Breast epithelium (tissue), 4 donors: ENCODE data around the gene MASP1. TPM values are rescaled to one million over a fixed set of nuclear protein-coding genes. Genes with fewer than 3 reads are reported as not detected.
A peak's percentile ranks its signal among the peaks of the same experiment; 100 is the strongest.

ENCODE experiments used
- DNase-seq, 2 donors: peaks; one replicate each; pipeline ENCODE4 v3.0.0-alpha.2; 2019; ENCODE audit warnings: low spot score in 2 of 2
- H3K27ac ChIP-seq, 2 donors: fragments of 200-600 bp; sonication (generic) in 1 of 2; one replicate each; pipeline ENCODE4 v1.5.1; 2016 to 2019; ENCODE audit warnings: mild to moderate bottlenecking in 1 of 2
- H3K27me3 ChIP-seq, 2 donors: fragments of 200-600 bp; sonication (generic) in 1 of 2; one replicate each; pipeline versions ENCODE4 v1.5.1 to v1.6.0; 2017 to 2019; ENCODE audit warnings: control low read depth in 1 of 2, mild to moderate bottlenecking in 1 of 2
- H3K36me3 ChIP-seq: fragments of 200-600 bp; one replicate; pipeline ENCODE4 v1.5.1; 2019
- H3K4me1 ChIP-seq, 2 donors: fragments of 200-600 bp; sonication (generic); one replicate each; pipeline ENCODE4 v1.5.1; 2016 to 2019; ENCODE audit warnings: control low read depth in 1 of 2
- H3K4me3 ChIP-seq, 3 donors: fragments of 200-600 bp; sonication (generic); 1 replicate in 2 of 3; 2 replicates in 1 of 3; pipeline ENCODE4 v1.5.1; 2016 to 2019; ENCODE audit warnings: mild to moderate bottlenecking in 3 of 3, moderate library complexity in 2 of 3
- H3K9me3 ChIP-seq, 2 donors: fragments of 200-600 bp; sonication (generic) in 1 of 2; one replicate each; pipeline ENCODE4 v1.5.1; 2016 to 2019; ENCODE audit warnings: control low read depth in 1 of 2
- POLR2A ChIP-seq: fragments of 450-650 bp; IDR thresholded peaks from one replicate; pipeline ENCODE4 v1.6.1; 2016; ENCODE audit warnings: antibody characterized with exemption, mild to moderate bottlenecking, moderate library complexity
- POLR2AphosphoS5 ChIP-seq, 3 donors: sonication (generic); formaldehyde crosslinking; IDR thresholded peaks; one replicate each; pipeline ENCODE4 v1.6.1; 2017; ENCODE audit warnings: antibody characterized with exemption in 3 of 3
- intact Hi-C: fragments of 100-400 bp; cut with DNase I; formaldehyde crosslinking; loops from one replicate; pipeline ENCODE4 v1.15.1; 2023; ENCODE audit warnings: low total_unique reads
- total RNA-seq, 3 donors: library from RNA; depleted of rRNA; stranded (reverse); fragments of >200 nt; gene quantifications; one replicate each; pipeline ENCODE4 v1.1.0, GENCODE V29; 2016
- TF ChIP-seq, protein P1 (sequence below), 3 donors: fragments of 450-650 bp; IDR thresholded peaks; one replicate each; pipeline ENCODE4 v1.5.1; 2016 to 2017; ENCODE audit warnings: antibody characterized with exemption in 3 of 3, mild to moderate bottlenecking in 3 of 3, moderate library complexity in 3 of 3

The MASP1 gene
- total RNA-seq, 3 donors from 2014 or later = 0.33 to 11.5 (median 1.3) TPM

- Histone ChIP-seq H3K36me3 (no peaks in the 10 kb centered on the region), H3K9me3 (no peaks in the 10 kb centered on the region), H3K4me3 (peak overlapping the region; percentile 15 to 56 (median 33)), H3K27me3 (peaks cover 0 to 4% of the 10 kb centered on the region in 2 donors), H3K4me1 (no peaks in the 10 kb centered on the region), H3K27ac (peak overlapping the region in 1 of 2 donors; percentile 9)
- DNase-seq = peak in 1 of 2 donors; percentile 28
- intact Hi-C loops = loop anchor here (10.0 kb wide), 1 partner anchor 366 kb away; no protein-coding TSS in a partner anchor
- TF ChIP-seq, protein P1, sequence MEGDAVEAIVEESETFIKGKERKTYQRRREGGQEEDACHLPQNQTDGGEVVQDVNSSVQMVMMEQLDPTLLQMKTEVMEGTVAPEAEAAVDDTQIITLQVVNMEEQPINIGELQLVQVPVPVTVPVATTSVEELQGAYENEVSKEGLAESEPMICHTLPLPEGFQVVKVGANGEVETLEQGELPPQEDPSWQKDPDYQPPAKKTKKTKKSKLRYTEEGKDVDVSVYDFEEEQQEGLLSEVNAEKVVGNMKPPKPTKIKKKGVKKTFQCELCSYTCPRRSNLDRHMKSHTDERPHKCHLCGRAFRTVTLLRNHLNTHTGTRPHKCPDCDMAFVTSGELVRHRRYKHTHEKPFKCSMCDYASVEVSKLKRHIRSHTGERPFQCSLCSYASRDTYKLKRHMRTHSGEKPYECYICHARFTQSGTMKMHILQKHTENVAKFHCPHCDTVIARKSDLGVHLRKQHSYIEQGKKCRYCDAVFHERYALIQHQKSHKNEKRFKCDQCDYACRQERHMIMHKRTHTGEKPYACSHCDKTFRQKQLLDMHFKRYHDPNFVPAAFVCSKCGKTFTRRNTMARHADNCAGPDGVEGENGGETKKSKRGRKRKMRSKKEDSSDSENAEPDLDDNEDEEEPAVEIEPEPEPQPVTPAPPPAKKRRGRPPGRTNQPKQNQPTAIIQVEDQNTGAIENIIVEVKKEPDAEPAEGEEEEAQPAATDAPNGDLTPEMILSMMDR (IDR thresholded peaks at IDR 0.05) = peak; percentile 85 to 87 (median 85)
- TF ChIP-seq POLR2AphosphoS5 (IDR thresholded peaks at IDR 0.05) = no peak
- TF ChIP-seq POLR2A = no peak
Measured at GRCh38 chr3:187318819-187319616, 27.5 kb upstream of the MASP1 start.

DNA sequence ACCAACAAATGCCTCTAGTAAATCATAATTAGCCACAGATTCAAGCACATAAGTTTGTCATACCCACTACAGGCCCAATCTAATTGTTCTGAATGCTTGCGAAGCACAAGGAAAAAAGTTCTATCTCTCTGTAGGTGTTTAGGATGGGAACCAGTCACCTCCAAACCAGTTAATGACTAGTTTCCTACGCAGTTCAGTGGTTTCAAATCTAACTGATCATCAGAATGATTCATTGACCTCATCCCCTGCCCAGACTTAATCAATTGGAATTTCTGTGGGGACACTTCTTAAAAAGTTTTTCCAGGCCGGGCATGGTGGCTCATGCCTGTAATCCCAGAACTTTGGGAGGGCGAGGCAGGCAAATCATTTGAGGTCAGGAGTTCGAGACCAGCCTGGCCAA is 24.3 kb upstream of the MASP1 start:
- intact Hi-C loops = loop anchor here (10.0 kb wide), 1 partner anchor 369 kb away; no protein-coding TSS in a partner anchor
- no peak overlapping the region for H3K27ac ChIP-seq
- no peak overlapping the region for H3K4me3 ChIP-seq
- no peaks in the 10 kb centered on the region for H3K36me3 ChIP-seq
- DNase-seq = no peak
- peaks cover 0 to 4% of the 10 kb centered on the region in 2 donors for H3K27me3 ChIP-seq
- no peaks in the 10 kb centered on the region for H3K4me1 ChIP-seq
- TF ChIP-seq POLR2A = no peak
- no peak for TF ChIP-seq POLR2AphosphoS5 (IDR thresholded peaks at IDR 0.05)
- TF ChIP-seq, protein P1 (IDR thresholded peaks at IDR 0.05) = no peak
- H3K9me3 ChIP-seq = no peaks in the 10 kb centered on the region

DNA sequence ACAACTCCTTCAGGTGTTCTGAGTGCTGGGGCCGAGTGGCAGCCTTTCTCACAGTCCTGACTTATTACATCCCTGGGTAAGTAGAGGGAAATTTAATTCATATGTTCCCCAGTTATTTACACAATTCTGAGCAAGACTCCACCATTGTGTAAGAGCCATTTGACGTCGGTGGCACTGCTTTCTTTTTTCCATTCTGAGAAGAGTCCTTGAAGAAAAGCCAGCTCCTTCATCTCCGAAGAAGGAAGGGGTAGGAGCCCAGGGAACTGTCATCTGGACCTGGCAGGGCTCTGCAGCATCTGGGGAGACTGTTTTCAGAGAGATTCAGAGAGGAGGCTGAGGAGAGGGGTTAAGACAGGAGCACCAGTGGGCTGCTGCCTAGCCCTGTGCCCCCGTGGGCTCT is 22.6 kb upstream of the MASP1 start:
- Histone ChIP-seq H3K27me3 (peaks cover 0 to 4% of the 10 kb centered on the region in 2 donors), H3K9me3 (no peaks in the 10 kb centered on the region), H3K4me1 (no peaks in the 10 kb centered on the region), H3K4me3 (no peak overlapping the region), H3K27ac (no peak overlapping the region), H3K36me3 (no peaks in the 10 kb centered on the region)
- TF ChIP-seq, protein P1 (IDR thresholded peaks at IDR 0.05) = no peak
- TF ChIP-seq POLR2AphosphoS5 (IDR thresholded peaks at IDR 0.05) (no peak), POLR2A (no peak)
- DNase-seq = no peak
- intact Hi-C loops = loop anchor here (10.0 kb wide), 1 partner anchor 371 kb away; no protein-coding TSS in a partner anchor

DNA sequence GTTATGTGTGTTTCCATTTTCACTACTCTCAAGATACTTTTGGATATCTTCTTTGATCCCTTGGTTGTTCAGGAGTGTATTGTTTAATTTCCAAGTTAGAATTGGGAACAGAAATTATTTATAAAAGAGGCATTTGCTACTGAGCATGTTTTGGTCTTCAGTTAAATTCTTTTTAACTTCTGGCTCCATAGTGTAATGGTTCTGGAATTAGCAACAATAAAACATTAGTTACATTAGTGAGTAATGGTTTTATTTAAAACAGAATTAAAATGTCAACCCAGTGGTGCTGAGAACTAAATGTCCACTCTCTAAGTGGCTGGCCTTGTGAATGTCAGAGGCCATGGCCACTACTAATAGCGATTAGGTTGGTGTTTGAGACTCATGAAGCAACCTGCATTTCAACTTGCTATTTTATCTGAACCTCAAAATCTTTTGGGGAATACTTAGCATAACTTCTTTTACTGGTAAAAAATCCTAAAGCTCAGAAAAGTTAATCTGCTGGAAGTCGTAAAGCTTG is 19.5 kb upstream of the MASP1 start:
- no peak overlapping the region for H3K27ac ChIP-seq
- H3K4me3 ChIP-seq = no peak overlapping the region
- H3K27me3 ChIP-seq = peaks cover 0 to 4% of the 10 kb centered on the region in 2 donors
- intact Hi-C loops = loop anchor here (10.0 kb wide), 1 partner anchor 374 kb away; no protein-coding TSS in a partner anchor
- no peaks in the 10 kb centered on the region for H3K4me1 ChIP-seq
- TF ChIP-seq POLR2AphosphoS5 (IDR thresholded peaks at IDR 0.05) = no peak
- no peak for TF ChIP-seq POLR2A
- TF ChIP-seq, protein P1 (IDR thresholded peaks at IDR 0.05) = no peak
- no peaks in the 10 kb centered on the region for H3K36me3 ChIP-seq
- H3K9me3 ChIP-seq = no peaks in the 10 kb centered on the region
- DNase-seq = no peak

GRCh38 chr3:187310226-187310625 is 18.7 kb upstream of the MASP1 start:
- DNase-seq = no peak
- Histone ChIP-seq H3K9me3 (no peaks in the 10 kb centered on the region), H3K27me3 (peaks cover 0 to 4% of the 10 kb centered on the region in 2 donors), H3K4me3 (no peak overlapping the region), H3K36me3 (no peaks in the 10 kb centered on the region), H3K27ac (no peak overlapping the region), H3K4me1 (no peaks in the 10 kb centered on the region)
- intact Hi-C loops = loop anchor here (10.0 kb wide), 1 partner anchor 375 kb away; no protein-coding TSS in a partner anchor
- TF ChIP-seq POLR2AphosphoS5 (IDR thresholded peaks at IDR 0.05) = no peak
- TF ChIP-seq, protein P1 (IDR thresholded peaks at IDR 0.05) = no peak
- no peak for TF ChIP-seq POLR2A
